HG03196 (cell line): ENCODE results near the gene F8A1.
"Not testable (repeated sequence)": the region's sequence is repeated elsewhere in the genome, so short reads cannot be mapped to it uniquely, and the experiment has no call there.

ENCODE experiments used
- ATAC-seq: cut with Tn5 transposase; IDR thresholded peaks from one replicate; pipeline ENCODE4 v1.9.1; 2021; ENCODE audit not compliant: unreplicated experiment

Gene F8A1

GRCh38 chrX:154886069-154886788 is at the start of gene F8A1:
F8A1 (plus strand) TSS chrX:154886355; CDS start chrX:154886375, 20 bp downstream.
- ATAC-seq = peak; percentile 81

GRCh38 chrX:154840856-154841255 is 45.3 kb upstream of the F8A1 start:
- ATAC-seq = no peak

GRCh38 chrX:154850957-154851611 is 35.1 kb upstream of the F8A1 start:
- ATAC-seq = no peak

GRCh38 chrX:154855256-154855655 is 30.9 kb upstream of the F8A1 start:
- no peak for ATAC-seq

GRCh38 chrX:154868522-154868921 is 17.6 kb upstream of the F8A1 start:
- ATAC-seq = not testable (repeated sequence)

- ATAC-seq = no peak
These were observed 12.8 kb upstream of the F8A1 start for GRCh38 chrX:154873329-154873728.

DNA sequence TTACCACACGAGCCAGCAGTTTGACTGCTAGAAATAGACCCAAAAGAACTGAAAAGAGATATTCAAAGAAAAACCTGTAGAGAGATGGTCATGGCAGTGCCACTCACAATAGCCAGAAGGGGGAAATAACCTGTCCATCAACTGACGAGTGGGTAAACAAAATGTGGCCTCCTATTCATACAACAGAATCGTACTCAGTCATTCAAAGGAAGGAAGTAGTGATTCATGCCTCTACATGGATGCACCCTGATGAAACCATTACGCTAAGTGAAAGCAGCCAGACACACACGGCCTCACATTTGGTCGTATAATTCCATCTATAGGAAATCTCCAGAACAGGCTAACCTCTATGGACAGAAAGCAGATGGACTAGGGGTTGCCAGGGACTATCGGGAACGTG is 2.1 kb upstream of the F8A1 start:
- ATAC-seq = not testable (repeated sequence)

GRCh38 chrX:154885057-154885456 is 1.1 kb upstream of the F8A1 start:
- ATAC-seq = not testable (repeated sequence)

DNA sequence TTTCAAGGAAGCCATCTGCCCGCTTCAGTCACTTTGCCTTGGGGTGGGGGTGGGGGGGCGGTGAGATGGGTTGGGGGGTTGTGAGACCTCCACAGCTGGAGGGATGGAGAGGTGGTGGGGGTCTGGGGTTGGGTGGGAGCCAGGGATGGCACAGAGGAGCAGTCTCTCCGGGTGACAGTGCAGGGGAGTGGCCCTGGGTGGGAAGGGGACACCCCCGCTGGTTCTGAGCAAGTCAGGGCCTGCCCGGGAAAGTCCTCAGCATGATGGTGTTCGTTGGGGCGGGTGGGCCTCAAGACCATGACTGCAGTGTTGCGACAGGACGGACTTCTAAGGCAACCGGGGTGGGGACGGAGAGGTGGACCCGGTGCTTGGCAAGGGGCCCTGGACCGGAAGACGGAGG is 606 bp upstream of the F8A1 start:
- ATAC-seq = not testable (repeated sequence)

GRCh38 chrX:154886789-154887221 is 650 bp downstream of the F8A1 start:
- ATAC-seq = peak; percentile 56

DNA sequence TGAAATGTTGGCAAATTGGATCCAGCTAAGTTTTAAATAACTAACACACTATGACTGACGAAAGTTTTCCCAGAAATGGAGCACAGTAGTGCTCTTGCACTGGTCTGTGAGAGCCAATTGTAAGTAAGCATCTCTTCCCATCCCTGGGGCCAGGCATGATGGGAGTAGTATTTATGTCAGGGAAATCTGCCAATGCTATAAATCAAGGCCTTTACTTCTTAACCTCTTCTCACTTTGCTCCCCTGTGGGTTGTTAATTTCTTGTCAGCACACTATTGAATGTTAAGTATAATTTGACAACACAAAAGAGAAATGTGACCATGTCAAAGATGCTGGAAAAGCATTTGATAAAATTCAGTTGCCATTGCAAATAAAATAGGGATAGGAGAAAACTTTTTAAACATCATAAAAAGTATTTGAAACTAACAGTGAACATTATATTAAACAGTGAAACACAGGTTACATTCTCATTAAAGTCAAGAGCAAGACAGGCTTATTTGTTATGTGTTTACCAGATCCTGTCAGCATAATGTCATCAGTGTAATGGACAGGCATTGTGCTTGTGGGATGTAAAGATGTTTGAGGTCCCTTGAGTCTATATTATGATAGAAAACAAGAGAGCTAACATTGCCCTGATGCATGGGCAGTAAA is 5.0 kb downstream of the F8A1 start:
- ATAC-seq = no peak

DNA sequence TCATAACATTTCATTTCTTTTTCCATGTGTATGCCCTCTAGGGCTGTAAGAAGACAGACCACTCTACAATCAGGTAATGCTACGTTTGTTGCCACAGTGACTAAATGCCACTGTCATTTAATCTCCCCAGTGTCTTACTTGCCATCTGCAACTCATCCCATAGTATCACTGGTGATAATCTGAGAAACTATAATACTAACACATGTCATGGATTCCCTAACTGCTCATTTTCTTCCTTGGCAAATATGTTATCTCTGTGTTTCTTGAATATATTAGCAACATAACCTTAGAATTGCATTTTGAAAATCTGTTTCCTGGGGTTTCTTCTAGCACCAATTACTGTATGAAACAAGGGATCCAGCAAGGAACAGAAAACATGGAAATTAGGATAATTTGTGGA is 6.1 kb downstream of the F8A1 start:
- ATAC-seq = no peak

GRCh38 chrX:154900323-154900722 is 14.2 kb downstream of the F8A1 start:
- no peak for ATAC-seq

- ATAC-seq = no peak
These were observed 16.3 kb downstream of the F8A1 start for GRCh38 chrX:154902408-154902807.

- no peak for ATAC-seq
These were observed 22.7 kb downstream of the F8A1 start for GRCh38 chrX:154908821-154909220.

GRCh38 chrX:154910048-154910447 is 23.9 kb downstream of the F8A1 start:
- ATAC-seq = not testable (repeated sequence)

GRCh38 chrX:154910528-154910927 is 24.4 kb downstream of the F8A1 start:
- ATAC-seq = not testable (repeated sequence)

DNA sequence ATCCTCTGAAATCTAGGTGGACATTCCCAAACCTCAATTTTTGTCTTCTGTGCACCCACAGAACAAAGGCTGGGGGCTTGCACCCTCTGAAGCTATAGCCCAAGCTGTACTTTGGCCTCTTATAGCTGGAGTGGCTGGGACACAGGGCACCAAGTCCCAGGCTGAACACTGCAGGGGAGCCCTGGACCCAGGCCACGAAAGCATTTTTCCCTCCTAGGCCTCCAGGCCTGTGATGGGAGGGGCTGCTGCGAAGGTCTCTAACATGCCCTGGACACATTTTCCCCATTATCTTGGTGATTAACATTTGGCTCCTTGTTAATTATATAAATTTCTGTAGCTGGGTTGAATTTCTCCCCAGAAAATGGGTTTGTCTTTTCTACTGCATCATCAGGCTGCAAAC is 27.9 kb downstream of the F8A1 start:
- no peak for ATAC-seq

DNA sequence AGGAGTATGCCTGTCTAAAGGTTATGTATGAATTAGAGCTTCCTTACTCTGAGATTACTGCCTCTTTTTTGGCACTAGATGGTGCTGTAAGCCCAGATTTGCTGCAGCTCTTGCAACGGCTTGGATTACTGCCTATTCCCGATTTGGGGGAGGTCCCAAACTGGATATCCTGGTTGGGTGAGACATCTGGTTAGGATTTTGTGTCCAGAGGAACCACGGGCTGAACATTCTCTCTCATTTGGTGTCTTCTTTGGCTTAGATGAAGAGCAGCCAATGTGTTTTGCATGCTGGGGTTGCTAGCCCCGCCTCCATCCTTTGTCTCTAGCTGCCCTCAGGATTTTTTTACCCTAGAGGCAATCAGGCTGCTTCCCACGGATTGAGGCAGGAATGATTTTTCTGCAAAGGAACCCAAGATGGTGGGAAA is 31.9 kb downstream of the F8A1 start:
- no peak for ATAC-seq

DNA sequence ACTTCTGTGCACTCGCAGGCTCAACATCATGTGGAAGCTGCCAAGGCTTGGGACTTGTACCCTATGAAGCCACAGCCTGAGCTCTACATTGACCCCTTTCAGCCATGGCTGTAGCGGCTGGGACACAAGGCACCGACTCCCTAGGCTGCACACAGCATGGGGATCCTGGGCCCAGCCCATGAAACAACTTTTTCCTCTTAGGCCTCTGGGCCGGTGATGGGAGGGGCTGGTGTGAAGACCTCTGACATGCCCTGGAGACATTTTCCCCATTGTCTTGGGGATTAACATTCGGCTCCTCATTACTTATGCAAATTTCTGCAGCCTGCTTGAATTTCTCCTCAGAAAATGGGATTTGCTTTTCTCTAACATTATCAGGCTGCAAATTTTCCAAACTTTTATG is 38.6 kb downstream of the F8A1 start:
- ATAC-seq = not testable (repeated sequence)
